Kidney (tissue), 14 donors: Measurements from ENCODE around the gene MS4A18. TPM values are rescaled to one million over a fixed set of nuclear protein-coding genes. Genes with fewer than 3 reads are reported as not detected.

Experiments used
- DNase-seq, 5 donors: peaks; one replicate each; pipeline ENCODE4 v3.0.0-alpha.2; 2013 to 2020
- FAIRE-seq: peaks from 2 replicates; lab custom pipeline; 2012; peaks lifted over from hg19 to GRCh38; lab: Jason Lieb, UNC
- H3K27ac ChIP-seq, 2 donors: one replicate each; pipeline ENCODE4 v1.7.0; 2013; ENCODE audit warnings: low read depth in 2 of 2, low read length in 2 of 2, inconsistent platforms in 1 of 2
- H3K27me3 ChIP-seq: one replicate; pipeline ENCODE4 v1.7.1; 2013; ENCODE audit warnings: low read length, inconsistent platforms; ENCODE audit not compliant: control insufficient read depth, insufficient read depth
- H3K36me3 ChIP-seq, 3 donors: one replicate each; pipeline versions ENCODE4 v1.7.0 to v1.7.1; 2013; ENCODE audit warnings: low read length in 3 of 3, control low read depth in 1 of 3, inconsistent platforms in 1 of 3; ENCODE audit not compliant: insufficient read depth in 3 of 3, control insufficient read depth in 2 of 3
- H3K4me1 ChIP-seq, 3 donors: one replicate each; pipeline versions ENCODE4 v1.7.0 to v1.7.1; 2013; ENCODE audit warnings: low read length in 3 of 3, inconsistent platforms in 1 of 3, low read depth in 1 of 3; ENCODE audit not compliant: control insufficient read depth in 2 of 3, insufficient read depth in 2 of 3
- H3K4me3 ChIP-seq, 3 donors: one replicate each; pipeline versions ENCODE4 v1.7.0 to v1.8.1; 2013; ENCODE audit warnings: low read length in 3 of 3, control low read depth in 1 of 3, inconsistent platforms in 1 of 3
- H3K9ac ChIP-seq, 3 donors: one replicate each; pipeline versions ENCODE4 v1.7.0 to v1.7.1; 2013; ENCODE audit warnings: low read length in 3 of 3, control low read depth in 1 of 3, inconsistent platforms in 1 of 3
- H3K9me3 ChIP-seq, 3 donors: one replicate each; pipeline versions ENCODE4 v1.7.0 to v1.7.1; 2013; ENCODE audit warnings: low read length in 3 of 3, control low read depth in 1 of 3, inconsistent platforms in 1 of 3; ENCODE audit not compliant: control insufficient read depth in 2 of 3, insufficient read depth in 1 of 3
- intact Hi-C: fragments of 100-400 bp; cut with DNase I; formaldehyde crosslinking; loops from one replicate; pipeline ENCODE4 v1.11.1; 2022
- polyA plus RNA-seq: library from polyadenylated mRNA; stranded (reverse); fragments of 350-450 nt; fragmentation: Illumina TruSeq; extraction: RNeasy Lipid Tissue Mini Kit (QIAGEN cat#74804); gene quantifications from one replicate; pipeline ENCODE4 v1.2.3, GENCODE V29; 2014; ENCODE audit warnings: low read depth, low replicate concordance; ENCODE audit not compliant: insufficient read depth
- total RNA-seq: library from RNA; stranded (reverse); fragmentation: NEBNext Ultra II Directional; extraction: Animal tissue kit (Norgen Biotek cat#: 25700); gene quantifications from one replicate; pipeline ENCODE4 v1.2.1, GENCODE V29; 2021
- TF ChIP-seq, protein P1 (sequence below): IDR thresholded peaks from 3 replicates; pipeline ENCODE4 v1.5.1; 2012; ENCODE audit warnings: mild to moderate bottlenecking, moderate library complexity, borderline replicate concordance; ENCODE audit not compliant: insufficient read depth; ENCODE audit errors: extremely low read depth
- donor health status: control.
- donor health status: control.
- donor health status: control.
- donor health status: control.
- donor health status: control.
- donor health status: DM: yes; HTN: yes; CAD: no.
- donor health status: Normal renal cell carcinoma (clear cell type).

MS4A18 gene
- total and polyA plus RNA-seq, 2 donors from 2014 or later, result not detected

DNA sequence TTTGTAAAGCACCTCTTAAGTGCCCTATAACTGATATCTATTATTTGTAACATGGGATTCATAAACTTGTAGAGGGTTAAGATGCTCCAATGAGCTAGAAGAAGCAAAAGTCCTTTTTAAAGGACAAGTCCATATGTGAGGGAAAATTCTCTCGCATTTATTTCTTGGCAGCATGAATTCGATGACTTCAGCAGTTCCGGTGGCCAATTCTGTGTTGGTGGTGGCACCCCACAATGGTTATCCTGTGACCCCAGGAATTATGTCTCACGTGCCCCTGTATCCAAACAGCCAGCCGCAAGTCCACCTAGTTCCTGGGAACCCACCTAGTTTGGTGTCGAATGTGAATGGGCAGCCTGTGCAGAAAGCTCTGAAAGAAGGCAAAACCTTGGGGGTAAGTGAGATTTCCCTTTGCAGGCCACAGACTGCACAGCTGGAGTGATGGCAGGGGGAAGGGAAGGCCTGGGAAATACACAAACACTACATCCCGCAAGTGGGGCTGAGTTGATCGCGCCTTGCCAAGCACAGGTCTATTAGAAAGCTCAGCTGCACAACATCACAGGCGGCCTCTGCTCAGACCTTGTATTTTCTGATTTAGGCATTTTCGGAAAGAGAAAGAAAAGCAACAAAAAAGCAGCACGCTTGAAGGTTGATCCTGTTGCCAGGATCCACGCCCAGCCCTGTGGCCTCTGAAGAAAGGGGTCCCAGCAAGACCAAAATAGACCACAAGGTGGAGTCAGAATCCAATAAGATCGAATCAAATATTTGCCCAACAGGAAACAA is 23.6 kb upstream of the MS4A18 start:
- H3K27me3 ChIP-seq, result no peaks in the 10 kb centered on the region
- H3K9ac ChIP-seq, result no peak overlapping the region
- no peak overlapping the region for H3K27ac ChIP-seq
- no peaks in the 10 kb centered on the region for H3K9me3 ChIP-seq
- H3K4me3 ChIP-seq, result no peak overlapping the region
- intact Hi-C loops, result no loop called here
- H3K4me1 ChIP-seq, result no peaks in the 10 kb centered on the region
- no peaks in the 10 kb centered on the region for H3K36me3 ChIP-seq
- no peak for FAIRE-seq
- TF ChIP-seq, protein P1, sequence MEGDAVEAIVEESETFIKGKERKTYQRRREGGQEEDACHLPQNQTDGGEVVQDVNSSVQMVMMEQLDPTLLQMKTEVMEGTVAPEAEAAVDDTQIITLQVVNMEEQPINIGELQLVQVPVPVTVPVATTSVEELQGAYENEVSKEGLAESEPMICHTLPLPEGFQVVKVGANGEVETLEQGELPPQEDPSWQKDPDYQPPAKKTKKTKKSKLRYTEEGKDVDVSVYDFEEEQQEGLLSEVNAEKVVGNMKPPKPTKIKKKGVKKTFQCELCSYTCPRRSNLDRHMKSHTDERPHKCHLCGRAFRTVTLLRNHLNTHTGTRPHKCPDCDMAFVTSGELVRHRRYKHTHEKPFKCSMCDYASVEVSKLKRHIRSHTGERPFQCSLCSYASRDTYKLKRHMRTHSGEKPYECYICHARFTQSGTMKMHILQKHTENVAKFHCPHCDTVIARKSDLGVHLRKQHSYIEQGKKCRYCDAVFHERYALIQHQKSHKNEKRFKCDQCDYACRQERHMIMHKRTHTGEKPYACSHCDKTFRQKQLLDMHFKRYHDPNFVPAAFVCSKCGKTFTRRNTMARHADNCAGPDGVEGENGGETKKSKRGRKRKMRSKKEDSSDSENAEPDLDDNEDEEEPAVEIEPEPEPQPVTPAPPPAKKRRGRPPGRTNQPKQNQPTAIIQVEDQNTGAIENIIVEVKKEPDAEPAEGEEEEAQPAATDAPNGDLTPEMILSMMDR, result peak; percentile 24
- DNase-seq, result peak in 3 of 5 donors; percentile 16 to 53 (median 41)

DNA sequence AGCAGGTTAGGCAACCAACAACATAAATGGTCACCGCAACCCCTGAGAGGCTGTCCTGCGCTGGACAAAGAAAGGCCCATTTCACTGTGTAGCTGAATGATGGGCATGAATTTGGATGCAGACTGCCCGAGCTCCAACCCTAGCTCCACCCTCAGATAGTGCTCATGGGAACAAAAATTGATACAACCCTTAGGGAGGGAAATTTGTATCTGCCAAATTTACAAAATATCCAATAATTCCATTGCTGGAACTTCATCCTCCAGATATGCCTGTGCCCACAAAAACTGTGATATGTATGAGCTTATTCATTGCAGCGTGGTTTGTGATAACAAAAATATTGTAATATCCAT is 23.1 kb upstream of the MS4A18 start:
- H3K4me1 ChIP-seq, result no peaks in the 10 kb centered on the region
- no peaks in the 10 kb centered on the region for H3K9me3 ChIP-seq
- intact Hi-C loops, result no loop called here
- TF ChIP-seq, protein P1, result no peak
- no peaks in the 10 kb centered on the region for H3K36me3 ChIP-seq
- no peak for DNase-seq
- H3K9ac ChIP-seq, result no peak overlapping the region
- no peak overlapping the region for H3K4me3 ChIP-seq
- no peak for FAIRE-seq
- H3K27ac ChIP-seq, result no peak overlapping the region
- no peaks in the 10 kb centered on the region for H3K27me3 ChIP-seq

DNA sequence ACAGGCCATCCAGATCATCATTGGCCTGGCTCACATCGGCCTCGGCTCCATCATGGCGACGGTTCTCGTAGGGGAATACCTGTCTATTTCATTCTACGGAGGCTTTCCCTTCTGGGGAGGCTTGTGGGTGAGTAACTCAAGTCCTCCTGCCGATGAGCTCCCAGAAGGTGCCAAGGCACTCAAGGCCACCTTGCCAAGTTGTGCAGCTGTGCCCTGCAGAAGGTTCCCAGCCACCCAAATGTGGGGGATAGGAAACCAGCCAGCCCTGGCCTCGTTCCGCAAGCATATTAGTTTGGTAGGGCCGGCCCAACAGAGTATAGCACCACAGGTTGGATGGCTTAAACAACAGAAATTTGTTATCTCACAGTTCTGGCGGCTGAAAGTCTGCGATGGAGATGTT is 21.1 kb upstream of the MS4A18 start:
- no peaks in the 10 kb centered on the region for H3K9me3 ChIP-seq
- intact Hi-C loops, result no loop called here
- FAIRE-seq (no peak), DNase-seq (no peak)
- H3K27me3 ChIP-seq, result no peaks in the 10 kb centered on the region
- H3K4me3 ChIP-seq, result no peak overlapping the region
- TF ChIP-seq, protein P1, result no peak
- H3K36me3 ChIP-seq, result no peaks in the 10 kb centered on the region
- H3K4me1 ChIP-seq, result no peaks in the 10 kb centered on the region
- no peak overlapping the region for H3K9ac ChIP-seq
- no peak overlapping the region for H3K27ac ChIP-seq
